WERI-Rb-1 (cell line): ENCODE data around the gene UBASH3B.

ENCODE experiments used
- DNase-seq: peaks from one replicate; pipeline ENCODE4 v3.0.0-alpha.2; 2020
- H3K27ac ChIP-seq: fragments of 250-450 bp; sonication (Bioruptor Pico); 2 replicates; pipeline ENCODE4 v1.5.1; 2020; ENCODE audit warnings: mild to moderate bottlenecking, moderate library complexity
- H3K27me3 ChIP-seq: fragments of 250-450 bp; sonication (Bioruptor Pico); 2 replicates; pipeline ENCODE4 v1.5.1; 2021; ENCODE audit warnings: mild to moderate bottlenecking, low read depth, moderate library complexity; ENCODE audit not compliant: insufficient read depth, severe bottlenecking
- H3K36me3 ChIP-seq: fragments of 250-450 bp; sonication (Bioruptor Pico); 2 replicates; pipeline ENCODE4 v1.5.1; 2020; ENCODE audit warnings: mild to moderate bottlenecking, moderate library complexity
- H3K4me3 ChIP-seq: 2 replicates; pipeline ENCODE4 v1.5.1; 2011; ENCODE audit warnings: low read depth, mild to moderate bottlenecking, control low read depth, low read length
- H3K9me3 ChIP-seq: fragments of 250-450 bp; sonication (Bioruptor Pico); 2 replicates; pipeline ENCODE4 v1.5.1; 2021; ENCODE audit warnings: mild to moderate bottlenecking, moderate library complexity; ENCODE audit not compliant: severe bottlenecking
- TF ChIP-seq, protein P1 (sequence below): IDR thresholded peaks from 2 replicates; pipeline ENCODE4 v1.5.1; 2011; ENCODE audit warnings: low read depth, mild to moderate bottlenecking, control low read depth, inconsistent platforms, low read length

Gene UBASH3B

DNA sequence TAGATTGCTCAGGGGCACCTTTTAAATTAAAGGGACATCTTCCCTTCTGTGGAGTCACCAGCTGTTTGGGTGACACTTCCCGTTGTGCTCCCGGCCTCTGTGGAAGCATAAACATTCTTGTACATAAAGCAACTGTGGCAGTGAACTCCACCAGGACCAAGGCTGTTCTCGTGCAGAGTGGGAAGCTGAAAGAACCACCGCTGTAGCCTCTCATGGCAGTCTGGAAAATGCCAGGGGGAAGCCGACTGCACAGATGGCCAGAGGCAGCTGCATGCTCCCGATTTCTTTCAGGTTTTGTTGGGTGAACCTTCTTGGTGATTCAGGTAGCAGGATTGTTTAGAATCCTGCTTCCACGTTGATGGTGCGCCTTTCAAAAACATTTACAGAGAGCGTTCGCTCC is 10.3 kb downstream of the UBASH3B start:
- TF ChIP-seq, protein P1, sequence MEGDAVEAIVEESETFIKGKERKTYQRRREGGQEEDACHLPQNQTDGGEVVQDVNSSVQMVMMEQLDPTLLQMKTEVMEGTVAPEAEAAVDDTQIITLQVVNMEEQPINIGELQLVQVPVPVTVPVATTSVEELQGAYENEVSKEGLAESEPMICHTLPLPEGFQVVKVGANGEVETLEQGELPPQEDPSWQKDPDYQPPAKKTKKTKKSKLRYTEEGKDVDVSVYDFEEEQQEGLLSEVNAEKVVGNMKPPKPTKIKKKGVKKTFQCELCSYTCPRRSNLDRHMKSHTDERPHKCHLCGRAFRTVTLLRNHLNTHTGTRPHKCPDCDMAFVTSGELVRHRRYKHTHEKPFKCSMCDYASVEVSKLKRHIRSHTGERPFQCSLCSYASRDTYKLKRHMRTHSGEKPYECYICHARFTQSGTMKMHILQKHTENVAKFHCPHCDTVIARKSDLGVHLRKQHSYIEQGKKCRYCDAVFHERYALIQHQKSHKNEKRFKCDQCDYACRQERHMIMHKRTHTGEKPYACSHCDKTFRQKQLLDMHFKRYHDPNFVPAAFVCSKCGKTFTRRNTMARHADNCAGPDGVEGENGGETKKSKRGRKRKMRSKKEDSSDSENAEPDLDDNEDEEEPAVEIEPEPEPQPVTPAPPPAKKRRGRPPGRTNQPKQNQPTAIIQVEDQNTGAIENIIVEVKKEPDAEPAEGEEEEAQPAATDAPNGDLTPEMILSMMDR = no peak
- Histone ChIP-seq H3K27ac (no peak overlapping the region), H3K27me3 (peaks cover 89% of the 10 kb centered on the region), H3K9me3 (peaks cover 7% of the 10 kb centered on the region), H3K4me3 (no peak overlapping the region), H3K36me3 (no peaks in the 10 kb centered on the region)
- DNase-seq = no peak

DNA sequence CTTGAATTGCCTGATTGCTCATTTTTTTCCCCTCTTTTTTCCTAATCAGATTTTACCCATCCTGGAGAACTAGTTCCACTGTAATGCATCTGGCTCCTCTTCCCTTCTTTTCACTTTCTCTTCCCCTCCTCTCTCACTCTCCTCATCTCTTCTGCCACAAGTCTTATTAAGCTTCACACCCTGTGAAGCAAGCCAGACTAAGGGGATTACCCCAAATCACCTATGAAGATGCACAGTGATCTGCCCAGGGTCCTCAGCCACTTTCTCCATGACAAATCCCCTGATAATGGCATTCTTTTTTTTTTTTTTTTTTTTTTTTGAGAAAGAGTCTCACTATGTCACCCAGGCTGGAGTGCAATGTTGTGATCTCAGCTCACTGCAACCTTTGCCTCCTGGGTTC is 11.2 kb downstream of the UBASH3B start:
- Histone ChIP-seq H3K4me3 (no peak overlapping the region), H3K36me3 (no peaks in the 10 kb centered on the region), H3K9me3 (peaks cover 7% of the 10 kb centered on the region), H3K27ac (no peak overlapping the region), H3K27me3 (peaks cover 90% of the 10 kb centered on the region)
- DNase-seq = no peak
- TF ChIP-seq, protein P1 = no peak

DNA sequence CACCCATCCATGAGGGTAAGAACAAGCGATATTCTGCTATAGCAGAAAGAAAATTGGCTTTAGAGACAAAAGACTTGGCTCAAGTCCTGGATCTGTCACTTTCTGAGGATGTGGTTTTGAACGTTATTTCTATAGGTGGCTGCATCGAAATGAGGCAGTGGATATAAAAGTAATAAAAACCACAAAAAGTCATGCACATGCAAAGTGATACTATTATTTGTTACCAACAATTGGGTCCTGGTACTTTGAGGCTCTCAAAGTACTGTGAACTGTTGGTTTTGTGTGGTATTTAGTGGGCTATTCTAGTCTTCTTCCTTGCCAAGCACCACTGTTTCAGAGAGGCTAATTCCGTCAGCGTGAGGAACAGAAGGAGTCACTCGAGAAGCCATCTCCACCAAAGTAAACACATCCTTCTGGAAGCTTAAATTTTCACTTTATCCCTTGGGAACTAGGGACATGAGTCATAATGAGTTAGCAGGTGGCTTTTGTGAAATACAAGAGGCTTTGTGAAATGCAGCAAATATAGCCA is 13.1 kb downstream of the UBASH3B start:
- Histone ChIP-seq H3K9me3 (peaks cover 7% of the 10 kb centered on the region), H3K27ac (no peak overlapping the region), H3K36me3 (no peaks in the 10 kb centered on the region), H3K4me3 (no peak overlapping the region), H3K27me3 (peaks cover 94% of the 10 kb centered on the region)
- TF ChIP-seq, protein P1 = no peak
- no peak for DNase-seq

DNA sequence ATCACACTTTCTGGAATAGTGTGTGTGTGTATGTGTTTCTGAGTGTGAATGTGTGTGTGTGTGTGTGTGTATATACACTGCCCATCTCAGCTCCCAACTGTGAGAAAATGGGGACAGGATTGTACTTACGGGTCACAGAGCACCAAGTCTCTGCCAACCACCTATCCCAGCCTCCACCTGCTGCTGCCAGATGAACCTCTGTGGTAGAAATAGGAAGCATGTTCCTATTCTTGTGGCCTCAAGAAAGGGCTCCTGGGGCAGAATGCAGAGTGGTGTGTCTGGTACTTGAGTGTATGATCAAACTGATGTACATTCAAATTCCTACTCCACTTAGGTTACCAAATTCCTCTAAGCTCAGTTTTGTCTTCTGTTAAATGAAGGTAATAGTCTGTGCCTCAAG is 14.6 kb downstream of the UBASH3B start:
- no peaks in the 10 kb centered on the region for H3K36me3 ChIP-seq
- no peak overlapping the region for H3K27ac ChIP-seq
- H3K27me3 ChIP-seq = peaks cover 88% of the 10 kb centered on the region
- TF ChIP-seq, protein P1 = no peak
- no peak for DNase-seq
- H3K4me3 ChIP-seq = no peak overlapping the region
- H3K9me3 ChIP-seq = peaks cover 7% of the 10 kb centered on the region

DNA sequence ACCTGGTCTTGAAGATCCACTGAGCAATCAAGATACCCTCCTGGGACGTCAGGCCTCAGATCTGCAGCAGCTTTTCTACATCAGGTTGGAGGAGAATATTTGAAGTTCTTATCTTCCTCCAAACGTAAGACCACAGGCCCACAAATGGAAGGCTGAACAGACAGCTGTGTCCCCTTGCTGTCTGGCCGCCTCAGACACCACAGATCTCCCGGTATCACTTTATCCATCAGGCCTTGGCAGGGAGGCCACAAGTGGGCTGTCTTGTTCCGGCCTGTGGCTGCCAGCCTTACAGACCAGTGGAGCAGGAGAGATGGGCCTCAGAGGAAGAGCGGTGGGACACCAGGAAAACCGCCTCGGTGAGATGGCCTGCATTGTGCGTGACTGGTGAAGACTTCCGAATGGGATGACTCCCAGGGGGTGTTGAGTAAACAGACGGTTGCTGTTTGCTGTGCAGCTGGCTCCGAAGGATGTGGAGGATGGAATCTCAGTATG is 15.9 kb downstream of the UBASH3B start:
- H3K36me3 ChIP-seq = no peaks in the 10 kb centered on the region
- peaks cover 7% of the 10 kb centered on the region for H3K9me3 ChIP-seq
- TF ChIP-seq, protein P1 = no peak
- no peak for DNase-seq
- peaks cover 88% of the 10 kb centered on the region for H3K27me3 ChIP-seq
- no peak overlapping the region for H3K27ac ChIP-seq
- H3K4me3 ChIP-seq = no peak overlapping the region

DNA sequence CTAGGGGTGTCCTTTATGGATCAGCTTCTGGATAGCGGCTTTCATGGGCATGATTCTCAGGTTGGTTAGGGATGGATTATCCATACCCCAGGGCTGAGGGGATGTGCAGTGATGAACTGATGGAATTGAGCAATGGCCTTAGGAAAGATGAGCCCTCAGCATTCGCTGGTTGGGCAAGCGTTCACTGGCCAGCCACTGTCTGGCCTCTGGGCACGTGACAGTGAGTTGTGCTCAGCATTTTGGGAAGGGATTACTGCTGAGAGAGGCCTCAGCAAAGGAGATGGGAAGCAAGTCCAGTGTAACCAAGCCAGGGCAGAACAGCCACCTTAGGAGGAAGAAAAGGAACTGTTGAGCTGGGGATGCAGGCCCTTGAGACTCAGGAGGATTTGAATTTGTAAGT is 17.4 kb downstream of the UBASH3B start:
- H3K27ac ChIP-seq = no peak overlapping the region
- DNase-seq = no peak

More for the DNA sequence above, 17.4 kb downstream of the UBASH3B start:
- H3K27me3 ChIP-seq = peaks cover 89% of the 10 kb centered on the region
- H3K36me3 ChIP-seq = no peaks in the 10 kb centered on the region
- peaks cover 7% of the 10 kb centered on the region for H3K9me3 ChIP-seq
- TF ChIP-seq, protein P1 = no peak
- H3K4me3 ChIP-seq = no peak overlapping the region
